ENCODE measurements around the gene OPCML. TPM values are rescaled to one million over a fixed set of nuclear protein-coding genes. Genes with fewer than 3 reads are reported as not detected.

The OPCML gene
- total RNA-seq, 1 experiment from 2014 or later = 0.13 TPM

DNA sequence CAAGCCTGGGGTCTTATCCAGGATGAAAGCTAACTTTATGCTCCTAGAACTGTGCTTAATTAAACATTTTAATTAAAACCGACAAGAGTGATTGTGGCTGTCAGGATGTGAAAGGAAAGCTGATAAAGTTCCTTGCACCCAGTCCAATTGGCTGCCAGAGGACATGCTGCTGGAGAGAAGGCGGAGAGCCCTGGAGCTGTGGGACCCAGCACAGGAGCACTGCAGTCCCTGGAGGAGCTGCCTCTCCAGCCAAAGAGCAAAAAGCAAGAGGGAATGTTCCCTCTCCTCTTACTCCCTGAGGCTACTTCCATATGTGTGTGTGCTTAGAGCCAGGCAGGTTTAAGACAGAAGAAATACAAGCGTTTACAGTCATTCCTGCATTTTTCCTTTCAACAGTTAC lies 118.6 kb downstream of the OPCML start:
- H3K9me3 ChIP-seq (ENCODE audit: low read depth, low read length, poor library complexity, severe bottlenecking) = peaks cover 15% of the 10 kb centered on the region
- no peak overlapping the region for H3K27ac ChIP-seq (ENCODE audit: low read depth, low read length, poor library complexity, severe bottlenecking)
- no peak overlapping the region for H3K4me3 ChIP-seq (ENCODE audit: low read depth, low read length, poor library complexity, severe bottlenecking)
- CTCF ChIA-PET = no interaction called here
- no TSS peak for BruUV-seq (replicated peaks)
- POLR2A ChIA-PET (ENCODE audit: low non-redundant PET) = no interaction called here
- intact Hi-C loops (cut with micrococcal nuclease; ENCODE audit: unreplicated experiment) = no loop called here
- H3K36me3 ChIP-seq (ENCODE audit: insufficient read depth, low read length, poor library complexity, severe bottlenecking) = no peaks in the 10 kb centered on the region
- no peak for DNase-seq (ENCODE audit: low spot score)
- H3K27me3 ChIP-seq (replicated peaks; ENCODE audit: insufficient read depth, low read depth, low read length, poor library complexity) = no peaks in the 10 kb centered on the region
- no peak for TF ChIP-seq EZH2 (IDR thresholded peaks at IDR 0.05; ENCODE audit: borderline replicate concordance, low read depth, low read length, poor library complexity, severe bottlenecking)
- TF ChIP-seq, protein P1, sequence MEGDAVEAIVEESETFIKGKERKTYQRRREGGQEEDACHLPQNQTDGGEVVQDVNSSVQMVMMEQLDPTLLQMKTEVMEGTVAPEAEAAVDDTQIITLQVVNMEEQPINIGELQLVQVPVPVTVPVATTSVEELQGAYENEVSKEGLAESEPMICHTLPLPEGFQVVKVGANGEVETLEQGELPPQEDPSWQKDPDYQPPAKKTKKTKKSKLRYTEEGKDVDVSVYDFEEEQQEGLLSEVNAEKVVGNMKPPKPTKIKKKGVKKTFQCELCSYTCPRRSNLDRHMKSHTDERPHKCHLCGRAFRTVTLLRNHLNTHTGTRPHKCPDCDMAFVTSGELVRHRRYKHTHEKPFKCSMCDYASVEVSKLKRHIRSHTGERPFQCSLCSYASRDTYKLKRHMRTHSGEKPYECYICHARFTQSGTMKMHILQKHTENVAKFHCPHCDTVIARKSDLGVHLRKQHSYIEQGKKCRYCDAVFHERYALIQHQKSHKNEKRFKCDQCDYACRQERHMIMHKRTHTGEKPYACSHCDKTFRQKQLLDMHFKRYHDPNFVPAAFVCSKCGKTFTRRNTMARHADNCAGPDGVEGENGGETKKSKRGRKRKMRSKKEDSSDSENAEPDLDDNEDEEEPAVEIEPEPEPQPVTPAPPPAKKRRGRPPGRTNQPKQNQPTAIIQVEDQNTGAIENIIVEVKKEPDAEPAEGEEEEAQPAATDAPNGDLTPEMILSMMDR (conservative IDR thresholded peaks at IDR 0.05; ENCODE audit: low read depth, low read length) = no peak
- H3K4me1 ChIP-seq (ENCODE audit: insufficient read depth, low read length, poor library complexity, severe bottlenecking) = no peaks in the 10 kb centered on the region

DNA sequence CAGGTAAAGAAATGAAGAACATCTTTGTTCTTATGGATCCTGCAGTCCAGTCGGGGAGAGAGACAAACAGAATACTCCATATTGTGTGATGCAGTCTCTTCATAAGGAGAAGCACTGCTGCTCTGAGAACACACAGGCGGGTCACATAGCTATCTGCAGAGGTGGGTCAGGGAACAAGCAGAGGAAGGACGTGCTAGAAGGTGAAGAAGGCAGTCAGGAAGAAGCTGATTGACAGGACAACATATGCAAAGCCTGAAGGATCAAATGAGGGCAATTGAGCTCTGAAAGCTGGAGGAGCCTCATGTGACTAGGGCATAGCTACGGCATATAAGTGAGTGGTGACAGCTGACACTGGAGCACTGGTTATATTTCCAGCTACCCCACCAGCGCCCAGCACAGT lies 122.5 kb downstream of the OPCML start:
- Histone ChIP-seq H3K9me3 (ENCODE audit: low read depth, low read length, poor library complexity, severe bottlenecking) (peaks cover 12% of the 10 kb centered on the region), H3K36me3 (ENCODE audit: insufficient read depth, low read length, poor library complexity, severe bottlenecking) (no peaks in the 10 kb centered on the region), H3K4me1 (ENCODE audit: insufficient read depth, low read length, poor library complexity, severe bottlenecking) (no peaks in the 10 kb centered on the region), H3K27ac (ENCODE audit: low read depth, low read length, poor library complexity, severe bottlenecking) (no peak overlapping the region), H3K4me3 (ENCODE audit: low read depth, low read length, poor library complexity, severe bottlenecking) (no peak overlapping the region), H3K27me3 (replicated peaks; ENCODE audit: insufficient read depth, low read depth, low read length, poor library complexity) (no peaks in the 10 kb centered on the region)
- intact Hi-C loops (cut with micrococcal nuclease; ENCODE audit: unreplicated experiment) = no loop called here
- ChIA-PET POLR2A (ENCODE audit: low non-redundant PET) (no interaction called here), CTCF (no interaction called here)
- no peak for DNase-seq (ENCODE audit: low spot score)
- BruUV-seq (replicated peaks) = no TSS peak
- TF ChIP-seq, protein P1 (conservative IDR thresholded peaks at IDR 0.05; ENCODE audit: low read depth, low read length) = no peak

DNA sequence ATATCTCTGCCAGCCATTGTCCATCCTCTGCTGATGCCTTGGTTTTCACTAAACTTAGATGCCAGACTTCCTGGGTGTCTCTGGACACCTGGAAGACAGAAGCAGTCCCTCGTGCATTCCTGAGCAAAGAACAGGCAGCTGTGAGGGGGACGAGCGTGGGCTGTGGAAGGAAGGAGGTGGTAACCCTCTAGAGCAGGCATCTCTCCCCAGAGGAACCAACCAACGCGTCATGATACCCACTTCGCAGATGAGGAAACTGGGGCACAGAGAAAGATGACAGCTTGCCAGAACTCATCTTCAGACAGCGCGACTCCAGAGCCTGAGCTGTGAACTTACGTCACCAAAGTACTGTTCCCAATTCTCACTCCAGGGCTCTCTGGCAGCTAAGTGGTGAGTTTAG lies 123.4 kb downstream of the OPCML start:
- H3K36me3 ChIP-seq (ENCODE audit: insufficient read depth, low read length, poor library complexity, severe bottlenecking) = no peaks in the 10 kb centered on the region
- no peaks in the 10 kb centered on the region for H3K27me3 ChIP-seq (replicated peaks; ENCODE audit: insufficient read depth, low read depth, low read length, poor library complexity)
- no peak overlapping the region for H3K4me3 ChIP-seq (ENCODE audit: low read depth, low read length, poor library complexity, severe bottlenecking)
- H3K27ac ChIP-seq (ENCODE audit: low read depth, low read length, poor library complexity, severe bottlenecking) = no peak overlapping the region
- POLR2A ChIA-PET (ENCODE audit: low non-redundant PET) = no interaction called here
- CTCF ChIA-PET = no interaction called here
- H3K9me3 ChIP-seq (ENCODE audit: low read depth, low read length, poor library complexity, severe bottlenecking) = peaks cover 17% of the 10 kb centered on the region
- BruUV-seq (replicated peaks) = no TSS peak
- intact Hi-C loops (cut with micrococcal nuclease; ENCODE audit: unreplicated experiment) = no loop called here
- no peaks in the 10 kb centered on the region for H3K4me1 ChIP-seq (ENCODE audit: insufficient read depth, low read length, poor library complexity, severe bottlenecking)
- TF ChIP-seq, protein P1 (conservative IDR thresholded peaks at IDR 0.05; ENCODE audit: low read depth, low read length) = no peak
- TF ChIP-seq EZH2 (IDR thresholded peaks at IDR 0.05; ENCODE audit: borderline replicate concordance, low read depth, low read length, poor library complexity, severe bottlenecking) = no peak
- DNase-seq (ENCODE audit: low spot score) = no peak

Measured in A673 (cell line).